SK-N-SH (cell line): Measurements from ENCODE around the gene ATP11A. TPM values are rescaled to one million over a fixed set of nuclear protein-coding genes. Genes with fewer than 3 reads are reported as not detected.

ENCODE experiments used
- CTCF ChIA-PET: fragments of 300-600, 350-600 bp; formaldehyde crosslinking; extraction: SDS; loops from one replicate; lab custom pipeline; 2021; lab: Yijun Ruan, JAX
- POLR2A ChIA-PET: fragments of 350-600 bp; sonication (Branson Sonifier 250); formaldehyde crosslinking; extraction: SDS; loops from one replicate; lab custom pipeline; 2020; ENCODE audit warnings: antibody characterized with exemption, inconsistent platforms; lab: Yijun Ruan, JAX
- DNase-seq: peaks from one replicate; pipeline ENCODE4 v3.0.0; 2012
- H2AFZ ChIP-seq: fragments of 200-600 bp; sonication (generic); 2 replicates; pipeline ENCODE4 v1.8.1; 2016; ENCODE audit warnings: antibody characterized with exemption, mild to moderate bottlenecking, low read depth
- H3F3A ChIP-seq: fragments of 200-600 bp; sonication (generic); replicated peaks from 2 replicates; pipeline ENCODE3; 2016; ENCODE audit warnings: antibody characterized with exemption, mild to moderate bottlenecking; ENCODE audit not compliant: insufficient read depth
- H3K27ac ChIP-seq, 2 experiments: fragments of 200-500 bp in 1 of 2; fragments of 200-600 bp in 1 of 2; sonication (Bioruptor generic) in 1 of 2; sonication (generic), shearing (Covaris generic) in 1 of 2; 2 replicates each; pipeline versions ENCODE4 v1.5.1 to v1.6.1; 2014 to 2016; ENCODE audit warnings: low read depth in 2 of 2, inconsistent platforms in 1 of 2, low read length in 1 of 2, mild to moderate bottlenecking in 1 of 2, mixed read lengths in 1 of 2
- H3K27me3 ChIP-seq: fragments of 200-600 bp; sonication (generic), shearing (Covaris generic); 2 replicates; pipeline ENCODE4 v1.6.1; 2016; ENCODE audit warnings: mixed run types; ENCODE audit not compliant: insufficient read depth
- H3K36me3 ChIP-seq, 2 experiments: fragments of 200-500 bp in 1 of 2; fragments of 200-600 bp in 1 of 2; sonication (Bioruptor generic) in 1 of 2; sonication (generic) in 1 of 2; replicated peaks in 1 of 2; 2 replicates each; pipeline versions ENCODE3 to v1.5.1; 2014 to 2016; ENCODE audit warnings: low read length in 1 of 2, mild to moderate bottlenecking in 1 of 2; ENCODE audit not compliant: insufficient read depth in 2 of 2, control insufficient read depth in 1 of 2
- H3K4me1 ChIP-seq, 2 experiments: fragments of 200-500 bp in 1 of 2; fragments of 200-600 bp in 1 of 2; sonication (Bioruptor generic) in 1 of 2; sonication (generic), shearing (Covaris generic) in 1 of 2; 2 replicates each; pipeline versions ENCODE4 v1.5.1 to v1.6.1; 2014 to 2016; ENCODE audit warnings: low read depth in 1 of 2, low read length in 1 of 2, mixed run types in 1 of 2; ENCODE audit not compliant: insufficient read depth in 2 of 2, control insufficient read depth in 1 of 2
- H3K4me2 ChIP-seq: fragments of 200-600 bp; sonication (generic), shearing (Covaris generic); 2 replicates; pipeline ENCODE4 v1.6.1; 2017; ENCODE audit warnings: mixed run types
- H3K4me3 ChIP-seq, 2 experiments: fragments of 200-500 bp in 1 of 2; fragments of 200-600 bp in 1 of 2; sonication (Bioruptor generic) in 1 of 2; sonication (generic), shearing (Covaris generic) in 1 of 2; 2 replicates each; pipeline versions ENCODE4 v1.5.1 to v1.8.1; 2014 to 2016; ENCODE audit warnings: low read depth in 2 of 2, inconsistent platforms in 1 of 2, low read length in 1 of 2, mild to moderate bottlenecking in 1 of 2, mixed read lengths in 1 of 2, moderate library complexity in 1 of 2
- H3K79me2 ChIP-seq: fragments of 200-600 bp; sonication (generic); 2 replicates; pipeline ENCODE4 v1.8.1; 2017; ENCODE audit warnings: mild to moderate bottlenecking; ENCODE audit not compliant: insufficient read depth
- H3K9ac ChIP-seq: fragments of 200-600 bp; sonication (generic); 2 replicates; pipeline ENCODE4 v1.6.1; 2017; ENCODE audit warnings: mixed run types
- H3K9me2 ChIP-seq: fragments of 200-600 bp; sonication (generic); 2 replicates; pipeline ENCODE4 v1.6.1; 2017; ENCODE audit warnings: mixed run types
- H3K9me3 ChIP-seq: fragments of 200-600 bp; sonication (generic); 2 replicates; pipeline ENCODE4 v1.6.1; 2017; ENCODE audit warnings: mixed run types, mild to moderate bottlenecking, moderate library complexity
- H4K20me1 ChIP-seq: fragments of 200-600 bp; sonication (generic); 2 replicates; pipeline ENCODE4 v1.6.1; 2017; ENCODE audit warnings: mild to moderate bottlenecking, mixed run types; ENCODE audit not compliant: insufficient read depth
- CTCF ChIP-seq: fragments of 200-600 bp; sonication (generic); IDR thresholded peaks from 2 replicates; pipeline ENCODE4 v1.6.1; 2017; ENCODE audit warnings: antibody characterized with exemption, mild to moderate bottlenecking, moderate library complexity
- EZH2phosphoT487 ChIP-seq: fragments of 200-600 bp; sonication (generic); IDR thresholded peaks from 2 replicates; pipeline ENCODE4 v1.6.1; 2017; ENCODE audit warnings: low read depth, mixed run types, mild to moderate bottlenecking, antibody characterized with exemption, moderate library complexity, borderline replicate concordance
- GABPA ChIP-seq: IDR thresholded peaks from 2 replicates; pipeline ENCODE4 v1.4.0; 2012; ENCODE audit warnings: low read depth, mild to moderate bottlenecking
- JUND ChIP-seq: IDR thresholded peaks from 2 replicates; pipeline ENCODE4 v1.4.0; 2012
- REST ChIP-seq: IDR thresholded peaks from 2 replicates; pipeline ENCODE4 v1.6.1; 2012; ENCODE audit warnings: mild to moderate bottlenecking, low read depth, low read length, moderate library complexity
- RXRA ChIP-seq: IDR thresholded peaks from 2 replicates; pipeline ENCODE4 v1.4.0; 2012; ENCODE audit warnings: low read depth, mild to moderate bottlenecking, borderline replicate concordance
- SMC3 ChIP-seq: IDR thresholded peaks from 2 replicates; pipeline ENCODE4 v1.6.1; 2012; ENCODE audit warnings: low read depth, low read length, improper control_type of control experiment
- WGBS: methylation state at CpG from one replicate; pipeline ENCODE4 v1.1.6; 2017; ENCODE audit warnings: low lambda C conversion rate; 5-methylcytosine and 5-hydroxymethylcytosine counted together
- polyA plus RNA-seq, 3 experiments: library from polyadenylated mRNA; depleted of rRNA; stranded (reverse); fragments of >200 nt; gene quantifications; 2 replicates each; pipeline ENCODE4 v1.2.3, GENCODE V29; 2012
- TF ChIP-seq, protein P1 (sequence below): fragments of 150-350 bp; IDR thresholded peaks from 2 replicates; pipeline ENCODE4 v1.6.1; 2016; ENCODE audit warnings: mild to moderate bottlenecking, low read depth, low read length
- TF ChIP-seq, protein P2 (sequence below): IDR thresholded peaks from 2 replicates; pipeline ENCODE4 v1.4.0; 2012; ENCODE audit warnings: low read depth, borderline replicate concordance

Gene ATP11A
- polyA plus RNA-seq, 1 of the 3 experiments (the other 2 are of a cell fraction): 4.1 TPM

DNA sequence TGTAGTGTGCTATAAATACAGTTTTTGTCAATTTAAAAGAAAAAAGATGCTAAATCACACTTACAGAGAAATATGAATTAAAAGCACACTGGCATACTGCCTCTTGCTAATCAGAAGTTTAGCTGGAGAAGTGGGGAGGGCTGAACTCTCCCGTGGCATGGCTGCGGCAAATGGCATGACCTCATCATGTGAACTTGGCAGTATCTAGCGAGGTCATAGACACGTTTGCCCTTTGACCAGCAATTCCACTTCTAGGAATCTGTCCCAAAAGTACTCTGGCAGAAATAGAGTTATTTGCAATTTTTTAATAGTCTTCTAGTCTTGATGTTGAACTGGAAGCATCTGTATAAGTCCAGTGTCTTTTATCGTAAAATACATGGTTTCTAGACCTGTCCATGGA lies 237.2 kb downstream of the ATP11A start:
- TF ChIP-seq CTCF (no peak), REST (no peak), JUND (no peak), EZH2phosphoT487 (no peak), SMC3 (no peak), GABPA (no peak), RXRA (no peak)
- TF ChIP-seq, protein P1, sequence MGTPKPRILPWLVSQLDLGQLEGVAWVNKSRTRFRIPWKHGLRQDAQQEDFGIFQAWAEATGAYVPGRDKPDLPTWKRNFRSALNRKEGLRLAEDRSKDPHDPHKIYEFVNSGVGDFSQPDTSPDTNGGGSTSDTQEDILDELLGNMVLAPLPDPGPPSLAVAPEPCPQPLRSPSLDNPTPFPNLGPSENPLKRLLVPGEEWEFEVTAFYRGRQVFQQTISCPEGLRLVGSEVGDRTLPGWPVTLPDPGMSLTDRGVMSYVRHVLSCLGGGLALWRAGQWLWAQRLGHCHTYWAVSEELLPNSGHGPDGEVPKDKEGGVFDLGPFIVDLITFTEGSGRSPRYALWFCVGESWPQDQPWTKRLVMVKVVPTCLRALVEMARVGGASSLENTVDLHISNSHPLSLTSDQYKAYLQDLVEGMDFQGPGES: no peak
- TF ChIP-seq, protein P2, sequence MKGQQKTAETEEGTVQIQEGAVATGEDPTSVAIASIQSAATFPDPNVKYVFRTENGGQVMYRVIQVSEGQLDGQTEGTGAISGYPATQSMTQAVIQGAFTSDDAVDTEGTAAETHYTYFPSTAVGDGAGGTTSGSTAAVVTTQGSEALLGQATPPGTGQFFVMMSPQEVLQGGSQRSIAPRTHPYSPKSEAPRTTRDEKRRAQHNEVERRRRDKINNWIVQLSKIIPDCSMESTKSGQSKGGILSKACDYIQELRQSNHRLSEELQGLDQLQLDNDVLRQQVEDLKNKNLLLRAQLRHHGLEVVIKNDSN: no peak
- Histone ChIP-seq H3K36me3 (no peaks in the 10 kb centered on the region), H3K4me2 (no peak overlapping the region), H3K4me1 (peaks cover 0 to 33% of the 10 kb centered on the region in 2 experiments; a peak in 2 of 4 replicates), H3K79me2 (no peaks in the 10 kb centered on the region), H3F3A (no peaks in the 10 kb centered on the region), H4K20me1 (no peaks in the 10 kb centered on the region), H3K4me3 (no peak overlapping the region), H2AFZ (no peak overlapping the region), H3K9ac (no peak overlapping the region), H3K27me3 (peaks cover 13% of the 10 kb centered on the region; the same call in 1 of the 2 replicates), H3K27ac (no peak overlapping the region), H3K9me2 (no peaks in the 10 kb centered on the region), H3K9me3 (no peaks in the 10 kb centered on the region)
- ChIA-PET POLR2A (no interaction called here), CTCF (no interaction called here)
- DNase-seq: no peak
- WGBS: 66% methylated on average over 5 of the region's 5 CpGs
